DND-41 (cell line): ENCODE measurements around the gene AGFG2.

Experiments used
- ATAC-seq: fragments of 200-7000 bp; cut with Tn5 transposase; 3 replicates; pipeline ENCODE4 v1.9.1; 2021; ENCODE audit warnings: low read depth; ENCODE audit not compliant: insufficient read depth
- DNase-seq: peaks from one replicate; pipeline ENCODE4 v3.0.0-alpha.2; 2020
- H2AFZ ChIP-seq: 2 replicates; pipeline ENCODE4 v1.6.0; 2012; ENCODE audit warnings: low read depth, low read length
- H3K27ac ChIP-seq: 2 replicates; pipeline ENCODE4 v1.5.1; 2012; ENCODE audit warnings: low read length, inconsistent platforms
- H3K27me3 ChIP-seq: fragments of 200-600 bp; sonication (generic); 2 replicates; pipeline ENCODE4 v1.6.0; 2012; ENCODE audit warnings: low read length, mild to moderate bottlenecking, inconsistent platforms; ENCODE audit not compliant: insufficient read depth, poor library complexity
- H3K36me3 ChIP-seq: 2 replicates; pipeline ENCODE4 v1.5.1; 2012; ENCODE audit warnings: low read length, inconsistent platforms; ENCODE audit not compliant: insufficient read depth
- H3K4me1 ChIP-seq: 2 replicates; pipeline ENCODE4 v1.5.1; 2012; ENCODE audit warnings: mild to moderate bottlenecking, low read length; ENCODE audit not compliant: insufficient read depth
- H3K4me2 ChIP-seq: 2 replicates; pipeline ENCODE4 v1.6.0; 2012; ENCODE audit warnings: mild to moderate bottlenecking, moderate library complexity, low read length, inconsistent platforms; ENCODE audit not compliant: insufficient read depth
- H3K4me3 ChIP-seq, 2 experiments: fragments of 200-600 bp in 1 of 2; shearing (Covaris generic) in 1 of 2; 2 replicates each; pipeline ENCODE4 v1.5.1; 2012 to 2016; ENCODE audit warnings: inconsistent platforms in 2 of 2, low read length in 2 of 2, mild to moderate bottlenecking in 2 of 2, low read depth in 1 of 2, moderate library complexity in 1 of 2
- H3K79me2 ChIP-seq: 2 replicates; pipeline ENCODE4 v1.6.0; 2012; ENCODE audit warnings: low read length, inconsistent platforms; ENCODE audit not compliant: insufficient read depth
- H3K9ac ChIP-seq: 2 replicates; pipeline ENCODE4 v1.6.0; 2012; ENCODE audit warnings: low read depth, mild to moderate bottlenecking, inconsistent platforms, low read length, moderate library complexity
- H3K9me3 ChIP-seq: 2 replicates; pipeline ENCODE4 v1.5.1; 2012; ENCODE audit warnings: low read length, moderate library complexity, mild to moderate bottlenecking, inconsistent platforms; ENCODE audit not compliant: insufficient read depth, severe bottlenecking
- H4K20me1 ChIP-seq: 2 replicates; pipeline ENCODE4 v1.6.0; 2012; ENCODE audit warnings: low read length; ENCODE audit not compliant: insufficient read depth
- EZH2 ChIP-seq: IDR thresholded peaks from 3 replicates; pipeline ENCODE4 v1.6.1; 2012; ENCODE audit warnings: borderline replicate concordance, low read depth, mild to moderate bottlenecking, moderate library complexity, low read length, inconsistent platforms; ENCODE audit not compliant: severe bottlenecking
- TF ChIP-seq, protein P1 (sequence below): IDR thresholded peaks from 2 replicates; pipeline ENCODE4 v1.5.1; 2012; ENCODE audit warnings: borderline replicate concordance, low read length, moderate library complexity, mild to moderate bottlenecking; ENCODE audit not compliant: poor library complexity, severe bottlenecking; ENCODE audit errors: extremely low read depth

AGFG2 gene

DNA sequence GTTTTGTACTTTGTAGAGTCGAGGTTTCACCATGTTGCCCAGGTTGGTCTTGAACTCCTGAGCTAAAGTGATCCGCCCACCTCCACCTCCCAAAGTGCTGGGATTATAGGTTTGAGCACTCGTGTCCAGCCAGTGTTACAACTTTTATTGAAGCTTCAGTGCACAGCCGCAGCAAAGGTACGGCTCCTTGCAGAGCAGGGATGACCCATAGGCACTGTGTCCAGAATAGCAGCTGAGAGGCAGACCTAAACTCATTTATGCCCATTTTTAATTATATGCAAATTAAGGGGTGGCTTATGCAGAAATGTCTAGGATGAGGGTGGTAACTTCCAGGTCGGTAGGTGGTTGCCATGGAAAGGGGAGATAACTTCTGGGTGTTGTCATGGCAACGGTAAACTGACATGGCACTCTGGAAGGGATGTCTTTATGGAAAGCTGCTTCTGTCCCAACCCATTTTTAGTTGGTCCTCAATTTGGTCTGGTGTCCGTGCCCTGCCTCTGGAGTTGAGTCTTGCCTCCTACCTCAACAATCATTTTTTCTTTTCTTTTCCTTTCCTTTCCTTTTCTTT is 32.6 kb upstream of the AGFG2 start:
- Histone ChIP-seq H3K27me3 (no peaks in the 10 kb centered on the region), H3K4me1 (no peaks in the 10 kb centered on the region), H3K79me2 (no peaks in the 10 kb centered on the region), H3K4me2 (no peak overlapping the region), H3K4me3 (no peak overlapping the region), H2AFZ (no peak overlapping the region), H3K9me3 (no peaks in the 10 kb centered on the region), H4K20me1 (no peaks in the 10 kb centered on the region), H3K36me3 (no peaks in the 10 kb centered on the region), H3K27ac (no peak overlapping the region), H3K9ac (no peak overlapping the region)
- TF ChIP-seq EZH2: no peak
- TF ChIP-seq, protein P1, sequence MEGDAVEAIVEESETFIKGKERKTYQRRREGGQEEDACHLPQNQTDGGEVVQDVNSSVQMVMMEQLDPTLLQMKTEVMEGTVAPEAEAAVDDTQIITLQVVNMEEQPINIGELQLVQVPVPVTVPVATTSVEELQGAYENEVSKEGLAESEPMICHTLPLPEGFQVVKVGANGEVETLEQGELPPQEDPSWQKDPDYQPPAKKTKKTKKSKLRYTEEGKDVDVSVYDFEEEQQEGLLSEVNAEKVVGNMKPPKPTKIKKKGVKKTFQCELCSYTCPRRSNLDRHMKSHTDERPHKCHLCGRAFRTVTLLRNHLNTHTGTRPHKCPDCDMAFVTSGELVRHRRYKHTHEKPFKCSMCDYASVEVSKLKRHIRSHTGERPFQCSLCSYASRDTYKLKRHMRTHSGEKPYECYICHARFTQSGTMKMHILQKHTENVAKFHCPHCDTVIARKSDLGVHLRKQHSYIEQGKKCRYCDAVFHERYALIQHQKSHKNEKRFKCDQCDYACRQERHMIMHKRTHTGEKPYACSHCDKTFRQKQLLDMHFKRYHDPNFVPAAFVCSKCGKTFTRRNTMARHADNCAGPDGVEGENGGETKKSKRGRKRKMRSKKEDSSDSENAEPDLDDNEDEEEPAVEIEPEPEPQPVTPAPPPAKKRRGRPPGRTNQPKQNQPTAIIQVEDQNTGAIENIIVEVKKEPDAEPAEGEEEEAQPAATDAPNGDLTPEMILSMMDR: no peak
- DNase-seq: no peak
- no peak for ATAC-seq

DNA sequence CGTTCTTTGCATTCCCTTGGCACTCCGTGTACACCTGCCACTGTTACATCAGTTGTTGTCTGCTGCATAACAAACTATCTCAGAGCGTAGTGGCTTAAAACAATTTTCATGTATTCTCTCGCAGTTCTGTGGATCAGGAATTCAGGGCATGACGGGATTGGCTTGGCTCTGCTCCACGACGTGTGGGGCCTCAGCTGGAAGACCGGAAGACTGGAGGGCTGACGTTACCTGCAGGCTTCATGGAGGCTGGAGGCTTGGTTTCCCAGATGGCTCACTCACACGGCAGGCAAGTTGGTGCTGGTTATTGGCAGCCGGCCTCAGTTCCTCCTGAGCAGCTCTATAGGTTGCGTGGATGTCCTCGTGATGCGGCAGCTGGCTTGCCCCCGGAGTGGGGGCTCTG is 29.8 kb upstream of the AGFG2 start:
- Histone ChIP-seq H2AFZ (no peak overlapping the region), H3K79me2 (no peaks in the 10 kb centered on the region), H3K27ac (no peak overlapping the region), H3K9me3 (no peaks in the 10 kb centered on the region), H3K4me1 (no peaks in the 10 kb centered on the region), H4K20me1 (no peaks in the 10 kb centered on the region), H3K36me3 (no peaks in the 10 kb centered on the region), H3K4me2 (no peak overlapping the region), H3K4me3 (no peak overlapping the region), H3K27me3 (no peaks in the 10 kb centered on the region), H3K9ac (no peak overlapping the region)
- DNase-seq (no peak), ATAC-seq (no peak)
- TF ChIP-seq EZH2: no peak
- TF ChIP-seq, protein P1: no peak

DNA sequence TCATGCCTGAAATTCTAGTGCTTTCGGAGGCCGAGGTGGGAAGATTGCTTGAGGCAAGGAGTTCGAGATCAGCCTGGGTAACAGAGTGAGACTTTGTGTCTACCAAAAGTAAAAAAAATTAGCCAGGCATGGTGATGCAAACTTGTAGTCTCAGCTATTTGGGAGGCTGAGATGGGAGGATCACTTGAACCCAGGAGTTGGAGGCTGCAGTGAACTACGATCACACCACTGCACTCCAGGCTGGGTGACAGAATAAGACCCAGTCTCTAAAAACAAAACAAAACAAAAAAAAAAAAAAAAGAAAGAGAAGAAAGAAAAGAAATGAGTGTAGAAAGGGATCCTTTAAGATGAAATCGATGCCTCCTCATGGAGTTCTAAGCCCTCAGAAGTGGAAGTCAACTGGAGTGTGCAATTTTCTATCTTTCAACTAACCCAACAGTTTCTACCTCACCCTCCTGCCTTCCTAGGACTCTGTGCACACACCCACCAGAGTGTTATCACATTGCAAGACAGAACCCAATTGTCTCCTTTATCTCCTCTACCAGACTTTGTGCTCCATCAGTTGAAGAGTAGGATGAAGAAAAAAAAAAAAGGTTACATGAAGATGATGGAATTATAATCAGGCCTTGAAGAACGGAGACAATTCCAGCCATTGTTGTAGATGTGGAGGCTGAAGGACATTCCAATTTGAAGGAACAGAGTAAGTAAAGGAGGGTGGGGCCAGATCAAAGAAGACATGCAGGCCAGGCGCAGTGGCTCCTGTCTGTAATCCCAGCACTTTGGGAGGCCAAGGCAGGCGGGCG is 28.4 kb upstream of the AGFG2 start:
- TF ChIP-seq, protein P1: no peak
- no peak for TF ChIP-seq EZH2
- Histone ChIP-seq H3K4me3 (no peak overlapping the region), H2AFZ (no peak overlapping the region)

More for the DNA sequence above, 28.4 kb upstream of the AGFG2 start:
- no peaks in the 10 kb centered on the region for H3K36me3 ChIP-seq
- no peaks in the 10 kb centered on the region for H3K9me3 ChIP-seq
- no peaks in the 10 kb centered on the region for H4K20me1 ChIP-seq
- H3K27ac ChIP-seq: no peak overlapping the region
- no peak overlapping the region for H3K4me2 ChIP-seq
- no peaks in the 10 kb centered on the region for H3K79me2 ChIP-seq
- H3K27me3 ChIP-seq: peaks cover 5% of the 10 kb centered on the region
- H3K4me1 ChIP-seq: no peaks in the 10 kb centered on the region
- DNase-seq: no peak
- H3K9ac ChIP-seq: no peak overlapping the region
- ATAC-seq: no peak
